ENCODE measurements around the gene NFATC1.
"Not testable (repeated sequence)": the region's sequence is repeated elsewhere in the genome, so short reads cannot be mapped to it uniquely, and the experiment has no call there.

GRCh38 chr18:79504495-79504894, 108.8 kb downstream of the NFATC1 start:
- not testable (repeated sequence) for TF ChIP-seq RFX5 (IDR thresholded peaks at IDR 0.05); CBX2 (IDR thresholded peaks at IDR 0.05; ENCODE audit: borderline replicate concordance, low read depth); MAFK (IDR thresholded peaks at IDR 0.05; ENCODE audit: partially characterized antibody); POLR2A (IDR thresholded peaks at IDR 0.05; ENCODE audit: low read length); HOXB5 (CRISPR knock-in tag; IDR thresholded peaks at IDR 0.05); HOXA7 (CRISPR knock-in tag; IDR thresholded peaks at IDR 0.05); CBX8 (IDR thresholded peaks at IDR 0.05)
